ENCODE measurements around the gene SCFD2.
A peak's percentile ranks its signal among the peaks of the same experiment; 100 is the strongest.
"Not testable (repeated sequence)": the region's sequence is repeated elsewhere in the genome, so short reads cannot be mapped to it uniquely, and the experiment has no call there.

SCFD2 gene

GRCh38 chr4:53007024-53007423, 358.8 kb downstream of the SCFD2 start:
- DNase-seq: no peak

- DNase-seq: no peak
Observed at GRCh38 chr4:53005808-53006207, 360.1 kb downstream of the SCFD2 start.

GRCh38 chr4:53005149-53005546, 360.7 kb downstream of the SCFD2 start:
- DNase-seq: no peak

- DNase-seq: no peak
Observed at GRCh38 chr4:53004497-53005148, 361.2 kb downstream of the SCFD2 start.

GRCh38 chr4:53003959-53004358, 361.9 kb downstream of the SCFD2 start:
- no peak for DNase-seq

- no peak for DNase-seq
Observed at GRCh38 chr4:53000560-53000959, 365.3 kb downstream of the SCFD2 start.

DNA sequence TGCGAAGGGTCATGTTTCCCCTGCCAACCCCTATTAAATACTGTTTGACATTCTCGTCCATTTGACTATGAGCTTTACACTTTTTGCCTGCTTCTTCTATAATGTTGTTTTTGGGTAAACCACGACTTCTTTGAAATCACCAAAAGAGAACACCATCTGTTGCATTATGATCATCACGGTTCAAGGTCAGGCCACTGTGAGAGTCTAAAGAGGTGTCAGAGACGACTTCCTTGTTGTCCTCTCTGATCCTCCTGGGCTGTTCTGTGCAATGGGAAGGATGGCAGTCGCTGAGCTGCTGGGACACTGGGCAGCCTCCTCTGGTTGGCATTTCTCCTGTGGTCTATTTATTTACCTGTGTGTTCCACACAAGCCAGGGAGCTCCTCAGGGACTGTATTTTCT, 366.2 kb downstream of the SCFD2 start:
- DNase-seq: no peak

DNA sequence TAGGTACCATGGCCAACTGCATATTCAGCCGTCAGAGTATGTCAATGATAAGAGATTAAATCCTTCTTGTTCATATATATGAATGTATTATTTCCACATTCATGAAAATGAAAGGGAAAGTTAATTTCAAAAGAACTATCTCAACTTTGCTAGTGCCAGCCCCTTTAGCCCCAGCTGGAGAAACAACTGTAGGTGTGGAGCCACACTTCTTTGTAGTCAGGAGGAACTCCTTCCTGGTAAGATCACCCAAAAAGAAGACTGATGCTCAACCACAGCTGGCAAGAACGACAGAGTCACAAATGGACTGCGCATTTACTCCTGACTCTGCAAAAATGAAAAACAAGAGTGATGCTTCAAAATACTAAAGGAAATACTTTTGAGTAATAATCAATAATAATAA, 367.4 kb downstream of the SCFD2 start:
- no peak for DNase-seq

DNA sequence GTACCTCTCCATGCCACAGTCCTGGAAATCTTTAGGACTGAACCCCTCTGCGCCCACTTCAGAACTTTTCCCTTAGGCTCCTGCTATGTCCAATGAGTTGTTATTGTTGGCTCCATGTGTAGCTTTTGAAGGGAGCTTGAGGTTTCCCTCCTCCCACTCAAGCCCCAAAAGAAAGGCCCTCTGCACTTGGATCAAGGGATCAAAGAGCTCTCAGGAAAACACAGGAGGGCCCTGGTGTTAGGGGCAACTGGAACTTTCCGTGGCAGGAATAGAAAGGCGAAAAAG, 368.8 kb downstream of the SCFD2 start:
- no peak for DNase-seq

GRCh38 chr4:52996261-52997131, 369.4 kb downstream of the SCFD2 start:
- DNase-seq: no peak

DNA sequence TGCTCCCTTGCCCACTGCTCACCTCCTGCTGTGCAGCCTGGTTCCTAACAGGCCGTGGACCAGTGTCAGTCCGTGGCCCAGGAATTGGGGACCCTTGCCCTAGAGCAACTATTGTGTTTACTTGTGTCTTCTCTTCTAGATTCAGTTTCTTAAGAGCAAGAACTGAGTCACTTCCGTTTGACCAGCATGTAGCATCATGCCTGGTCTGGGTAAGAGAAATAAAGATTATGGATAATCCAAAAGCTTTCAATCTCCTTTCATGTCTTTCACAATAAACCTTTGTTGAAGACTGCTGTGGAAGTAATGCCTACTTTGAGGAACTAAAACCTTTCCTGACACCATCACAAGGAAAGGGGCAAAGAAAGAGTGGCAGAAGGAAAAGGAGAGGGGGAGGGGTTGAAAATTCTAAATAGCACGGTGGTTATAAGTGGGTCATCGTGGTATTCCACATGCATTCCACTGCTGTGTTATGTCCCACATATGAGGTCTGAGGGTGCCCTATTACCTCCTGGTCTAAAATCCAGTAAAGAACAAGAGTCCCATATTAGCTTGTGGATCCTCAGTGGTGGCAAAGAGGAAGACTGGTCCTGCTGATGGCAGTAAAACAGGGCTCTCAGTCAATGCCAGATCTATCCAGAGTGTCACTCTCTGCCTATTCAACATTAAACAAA, 370.4 kb downstream of the SCFD2 start:
- no peak for DNase-seq

DNA sequence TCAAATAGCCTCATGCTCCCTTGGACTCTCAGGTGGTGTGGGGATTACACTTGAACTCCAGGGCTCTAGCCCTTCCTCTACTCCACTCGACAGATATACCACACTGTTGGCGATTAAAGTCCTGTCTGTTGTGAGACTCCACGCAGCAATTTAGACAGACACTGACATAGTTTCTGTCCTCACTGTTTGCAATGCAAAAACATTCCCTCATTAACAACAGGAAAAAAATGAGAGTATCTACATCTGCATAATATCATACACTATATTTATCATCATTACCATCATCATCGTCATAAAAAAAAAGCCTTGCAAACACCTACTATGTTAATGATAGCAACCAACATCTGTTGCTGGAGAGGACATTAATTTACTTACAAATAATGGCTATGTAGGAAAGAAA, 371.3 kb downstream of the SCFD2 start:
- DNase-seq: no peak

- no peak for DNase-seq
Observed at GRCh38 chr4:52993771-52994170, 372.1 kb downstream of the SCFD2 start.

DNA sequence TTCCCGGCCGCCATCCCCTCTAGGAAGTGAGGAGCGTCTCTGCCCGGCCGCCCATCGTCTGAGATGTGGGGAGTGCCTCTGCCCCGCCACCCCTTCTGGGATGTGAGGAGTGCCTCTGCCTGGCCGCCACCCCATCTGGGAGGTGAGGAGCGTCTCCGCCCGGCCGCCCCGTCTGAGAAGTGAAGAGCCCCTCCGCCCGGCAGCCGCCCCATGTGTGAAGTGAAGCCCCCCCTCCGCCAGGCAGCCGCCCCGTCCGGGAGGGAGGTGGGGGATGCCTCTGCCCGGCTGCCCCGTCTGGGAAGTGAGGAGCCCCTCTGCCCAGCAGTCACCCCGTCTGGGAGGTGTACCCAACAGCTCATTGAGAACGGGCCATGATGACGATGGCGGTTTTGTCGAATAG, 373.3 kb downstream of the SCFD2 start:
- not testable (repeated sequence) for DNase-seq

DNA sequence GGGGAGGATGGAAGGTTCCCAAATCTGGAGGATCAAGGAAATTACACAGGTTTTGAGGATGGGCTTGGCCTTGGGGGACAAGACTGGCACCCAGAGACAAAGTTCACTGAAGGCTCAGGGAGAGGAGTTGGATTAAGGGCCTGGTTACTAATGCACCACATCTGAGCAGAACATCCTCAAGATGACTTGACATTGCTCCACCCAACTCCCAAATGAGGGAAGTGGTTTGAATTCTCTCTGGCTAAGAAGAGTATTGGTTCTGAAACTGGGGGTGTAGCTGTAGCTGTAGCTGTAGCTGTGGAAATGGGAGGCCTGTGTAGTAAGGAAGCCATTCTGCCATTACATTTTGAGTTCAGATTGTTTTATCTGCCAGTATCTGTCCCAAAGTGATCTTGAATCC, 374.4 kb downstream of the SCFD2 start:
- no peak for DNase-seq

DNA sequence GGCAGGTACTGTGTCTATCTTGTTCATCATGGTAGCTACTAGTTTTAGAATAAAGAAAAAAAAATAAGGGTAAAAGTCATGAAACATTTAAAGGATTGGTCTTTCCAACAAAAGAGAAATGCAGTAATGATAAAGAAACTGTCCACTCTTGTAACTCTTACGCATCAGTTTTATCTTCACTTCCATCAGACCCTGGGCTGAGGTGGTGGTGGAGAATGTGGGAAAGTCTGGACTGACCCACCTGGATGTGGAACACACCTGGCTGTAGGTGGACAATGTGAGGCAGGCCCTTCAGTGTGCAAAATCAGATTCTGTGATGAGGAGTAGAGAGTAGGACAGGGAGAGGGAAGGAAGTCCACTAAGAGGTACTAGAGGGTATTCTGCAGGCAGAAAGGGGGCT, 375.2 kb downstream of the SCFD2 start:
- no peak for DNase-seq

GRCh38 chr4:52989865-52990264, 376.0 kb downstream of the SCFD2 start:
- DNase-seq: no peak

- DNase-seq: no peak
Observed at GRCh38 chr4:52987392-52988056, 378.3 kb downstream of the SCFD2 start.

GRCh38 chr4:52984462-52984881, 381.4 kb downstream of the SCFD2 start:
- DNase-seq: no peak

DNA sequence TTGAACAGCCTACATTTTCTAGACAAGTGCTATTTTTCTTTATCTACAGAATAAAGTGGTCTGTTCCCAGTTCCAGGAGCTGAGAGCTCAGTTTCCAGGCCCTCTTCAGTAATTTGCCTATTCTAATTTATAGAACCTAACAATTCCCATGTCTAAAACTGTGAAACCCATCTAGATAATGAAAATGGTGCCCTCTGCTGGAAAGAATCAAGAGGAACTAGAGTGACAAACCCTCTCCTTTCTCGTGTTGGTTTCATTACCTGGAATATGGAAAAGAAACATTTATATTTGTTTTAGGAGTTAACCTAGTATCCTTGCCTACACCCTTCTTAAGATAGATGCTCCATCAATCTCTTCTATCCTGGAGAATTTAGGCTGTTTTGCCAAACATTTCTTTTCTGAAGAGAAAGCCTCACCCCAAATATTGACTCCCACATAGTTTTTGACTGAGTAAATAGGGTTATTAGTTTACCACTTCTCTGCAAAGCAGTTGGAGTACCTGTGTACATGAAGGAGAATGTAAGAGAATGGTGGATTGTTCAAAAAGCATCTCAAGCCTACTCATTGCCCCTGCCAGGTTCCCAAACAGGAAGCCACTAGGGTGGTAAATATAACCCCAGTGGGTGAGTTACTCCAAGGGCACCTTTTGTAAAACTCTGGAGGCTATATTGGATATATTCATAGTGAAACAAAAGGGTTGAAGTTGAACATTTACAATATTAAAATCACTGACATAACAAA, 382.1 kb downstream of the SCFD2 start:
- DNase-seq: peak; percentile 6

DNA sequence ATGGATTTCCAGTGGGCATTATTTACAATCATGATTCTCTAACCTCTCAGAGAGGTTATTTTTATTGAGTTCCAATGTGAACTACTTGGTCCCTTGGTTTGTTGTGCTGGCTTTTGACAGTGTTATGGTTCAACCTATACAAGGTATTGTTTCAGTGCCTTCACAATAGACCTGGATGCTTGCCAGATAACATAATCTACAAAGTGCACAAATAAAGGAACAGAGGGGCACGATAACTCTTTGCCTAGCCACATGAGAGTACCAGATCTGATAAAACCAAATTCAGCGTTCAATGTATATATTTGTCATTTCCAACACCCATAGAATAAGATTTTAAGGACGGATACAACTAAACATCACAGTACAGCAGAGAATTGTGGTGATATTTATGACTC, 382.9 kb downstream of the SCFD2 start:
- no peak for DNase-seq

DNA sequence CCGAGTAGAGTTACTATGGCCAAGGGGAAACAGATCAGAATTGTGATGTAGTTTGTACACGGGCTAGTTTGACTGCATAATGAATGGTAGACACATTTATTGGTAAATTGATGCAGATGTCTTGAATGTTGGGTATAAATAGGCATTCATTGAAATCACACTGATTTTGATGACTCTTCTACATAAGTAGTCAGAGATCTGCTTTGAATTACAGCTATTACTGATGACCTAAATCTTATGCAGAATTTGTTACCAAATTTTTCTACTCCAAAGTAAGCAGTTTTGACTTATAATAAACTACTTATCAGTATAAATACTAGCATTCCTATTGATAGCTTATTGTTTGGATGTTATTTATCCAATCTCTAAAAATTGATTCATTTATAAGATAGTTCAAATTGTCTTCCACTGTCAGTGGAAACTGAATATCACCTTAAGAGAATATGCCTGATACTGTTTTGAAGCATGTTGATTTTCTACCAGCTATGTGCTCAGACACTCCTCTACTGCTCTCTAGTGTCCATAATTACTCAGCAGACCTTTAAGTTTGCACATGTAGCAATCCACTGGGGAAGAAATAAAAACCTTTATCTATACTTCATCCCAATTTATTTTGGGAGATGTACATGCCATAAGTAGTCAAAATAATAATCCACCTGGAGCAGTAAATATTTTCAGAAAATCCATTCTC, 383.5 kb downstream of the SCFD2 start:
- DNase-seq: peak; percentile 35
